ENCODE results near the gene ZDHHC5. TPM values are rescaled to one million over a fixed set of nuclear protein-coding genes. Genes with fewer than 3 reads are reported as not detected.

ZDHHC5 gene
- total and polyA plus RNA-seq, 2 of the 13 experiments (the other 11 are each of a cell fraction or from before 2014, with no cell fraction given), result 26.6 to 34.0 TPM

DNA sequence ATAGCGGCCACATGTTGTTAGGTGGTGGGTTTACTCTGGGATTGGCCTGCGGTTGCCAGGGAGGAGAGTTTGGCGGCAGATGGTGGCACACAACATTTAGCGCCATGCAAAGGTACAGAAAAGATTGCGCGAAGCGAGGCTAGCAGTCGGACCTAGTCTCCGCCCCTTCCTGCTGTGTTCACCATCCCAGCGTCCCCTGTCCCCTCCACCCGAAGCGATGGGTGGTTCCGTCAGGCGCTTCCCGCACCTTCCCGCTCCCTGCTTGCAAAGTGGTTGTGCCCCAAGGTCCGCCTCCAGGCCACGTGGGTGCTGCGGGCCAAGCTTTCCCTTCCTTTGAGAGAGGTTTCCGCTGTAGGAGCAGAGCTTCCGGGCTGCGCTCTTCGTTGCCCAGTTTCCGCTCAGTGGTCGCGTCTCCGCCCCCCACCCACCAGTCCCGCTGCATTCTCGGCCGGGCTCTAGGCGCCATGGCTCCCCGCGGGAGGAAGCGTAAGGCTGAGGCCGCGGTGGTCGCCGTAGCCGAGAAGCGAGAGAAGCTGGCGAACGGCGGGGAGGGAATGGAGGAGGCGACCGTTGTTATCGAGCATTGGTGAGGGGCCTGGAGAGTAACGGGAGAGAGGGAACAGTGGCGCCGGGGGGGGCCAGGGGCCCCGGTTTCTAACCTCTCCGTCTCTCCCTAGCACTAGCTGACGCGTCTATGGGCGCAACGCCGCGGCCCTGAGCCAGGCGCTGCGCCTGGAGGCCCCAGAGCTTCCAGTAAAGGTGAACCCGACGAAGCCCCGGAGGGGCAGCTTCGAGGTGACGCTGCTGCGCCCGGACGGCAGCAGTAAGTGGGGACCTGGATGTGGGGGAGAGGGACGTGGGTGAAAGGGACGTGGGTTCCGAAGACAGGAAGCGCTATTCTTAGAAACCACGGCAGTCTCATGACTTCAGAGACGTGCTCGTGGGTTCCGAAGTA lies 73.5 kb downstream of the ZDHHC5 start, which contains the start of gene SELENOH (continued):
- TF ChIP-seq, protein P1, sequence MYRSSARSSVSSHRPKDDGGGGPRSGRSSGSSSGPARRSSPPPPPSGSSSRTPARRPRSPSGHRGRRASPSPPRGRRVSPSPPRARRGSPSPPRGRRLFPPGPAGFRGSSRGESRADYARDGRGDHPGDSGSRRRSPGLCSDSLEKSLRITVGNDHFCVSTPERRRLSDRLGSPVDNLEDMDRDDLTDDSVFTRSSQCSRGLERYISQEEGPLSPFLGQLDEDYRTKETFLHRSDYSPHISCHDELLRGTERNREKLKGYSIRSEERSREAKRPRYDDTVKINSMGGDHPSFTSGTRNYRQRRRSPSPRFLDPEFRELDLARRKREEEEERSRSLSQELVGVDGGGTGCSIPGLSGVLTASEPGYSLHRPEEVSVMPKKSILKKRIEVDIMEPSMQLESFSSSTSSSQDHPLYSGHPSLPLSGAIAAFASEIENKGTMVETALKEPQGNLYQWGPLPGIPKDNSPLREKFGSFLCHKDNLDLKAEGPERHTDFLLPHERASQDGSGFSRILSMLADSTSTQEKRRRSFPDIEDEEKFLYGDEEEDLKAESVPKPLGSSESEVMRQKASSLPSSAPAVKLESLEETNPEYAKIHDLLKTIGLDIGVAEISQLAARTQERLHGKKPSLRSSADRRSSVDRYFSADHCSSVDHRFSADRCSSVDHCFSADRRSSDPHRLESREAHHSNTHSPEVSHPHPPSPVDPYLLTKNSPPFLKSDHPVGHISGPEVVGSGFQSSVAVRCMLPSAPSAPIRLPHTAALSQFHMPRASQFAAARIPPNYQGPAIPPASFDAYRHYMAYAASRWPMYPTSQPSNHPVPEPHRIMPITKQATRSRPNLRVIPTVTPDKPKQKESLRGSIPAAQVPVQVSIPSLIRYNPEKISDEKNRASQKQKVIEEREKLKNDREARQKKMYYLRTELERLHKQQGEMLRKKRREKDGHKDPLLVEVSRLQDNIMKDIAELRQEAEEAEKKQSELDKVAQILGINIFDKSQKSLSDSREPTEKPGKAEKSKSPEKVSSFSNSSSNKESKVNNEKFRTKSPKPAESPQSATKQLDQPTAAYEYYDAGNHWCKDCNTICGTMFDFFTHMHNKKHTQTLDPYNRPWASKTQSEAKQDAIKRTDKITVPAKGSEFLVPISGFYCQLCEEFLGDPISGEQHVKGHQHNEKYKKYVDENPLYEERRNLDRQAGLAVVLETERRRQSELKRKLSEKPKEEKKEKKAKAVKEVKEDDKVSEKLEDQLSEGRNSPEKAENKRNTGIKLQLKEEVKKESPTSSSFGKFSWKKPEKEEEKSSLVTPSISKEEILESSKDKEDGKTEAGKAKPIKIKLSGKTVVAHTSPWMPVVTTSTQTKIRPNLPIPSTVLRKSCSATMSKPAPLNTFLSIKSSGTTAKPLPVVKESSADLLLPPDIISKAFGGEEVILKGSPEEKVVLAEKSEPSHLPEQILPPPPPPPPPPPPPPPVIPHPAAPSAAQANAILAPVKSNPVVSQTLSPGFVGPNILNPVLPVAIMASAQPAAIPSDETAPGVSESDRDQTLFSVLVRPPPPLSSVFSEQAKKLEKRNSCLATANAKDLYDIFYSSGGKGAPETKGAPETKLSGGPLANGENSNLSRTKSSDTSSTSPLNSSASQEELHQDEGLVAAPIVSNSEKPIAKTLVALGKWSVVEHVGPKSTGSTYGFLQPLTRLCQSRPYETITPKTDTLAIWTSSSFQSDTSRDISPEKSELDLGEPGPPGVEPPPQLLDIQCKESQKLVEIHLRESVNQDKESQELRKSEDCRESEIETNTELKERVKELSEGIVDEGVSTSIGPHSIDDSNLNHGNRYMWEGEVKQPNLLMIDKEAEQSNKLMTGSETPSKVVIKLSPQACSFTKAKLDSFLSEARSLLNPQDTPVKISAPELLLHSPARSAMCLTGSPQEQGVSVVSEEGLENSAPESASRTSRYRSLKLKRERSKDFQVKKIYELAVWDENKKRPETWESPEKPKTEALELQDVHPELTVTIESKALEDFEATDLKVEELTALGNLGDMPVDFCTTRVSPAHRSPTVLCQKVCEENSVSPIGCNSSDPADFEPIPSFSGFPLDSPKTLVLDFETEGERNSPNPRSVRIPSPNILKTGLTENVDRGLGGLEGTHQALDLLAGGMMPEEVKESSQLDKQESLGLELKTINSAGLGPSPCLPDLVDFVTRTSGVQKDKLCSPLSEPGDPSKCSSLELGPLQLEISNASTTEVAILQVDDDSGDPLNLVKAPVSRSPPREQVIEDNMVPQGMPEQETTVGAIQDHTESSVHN (CRISPR knock-in tag; IDR thresholded peaks at IDR 0.05), result no peak
- TF ChIP-seq KDM1A (CRISPR knock-in tag; IDR thresholded peaks at IDR 0.05) (no peak), ZNF230 (CRISPR knock-in tag; IDR thresholded peaks at IDR 0.05) (no peak), ZNF136 (CRISPR knock-in tag; IDR thresholded peaks at IDR 0.05; ENCODE audit: low read depth) (0 out of 2 replicates have a peak, but pooled peaks have one; percentile 39), SATB2 (CRISPR knock-in tag; IDR thresholded peaks at IDR 0.05) (no peak), PITX1 (CRISPR knock-in tag; IDR thresholded peaks at IDR 0.05) (no peak), ARNT2 (CRISPR knock-in tag; IDR thresholded peaks at IDR 0.05; ENCODE audit: low read depth) (0 out of 2 replicates have a peak, but pooled peaks have one; percentile 15), TCF12 (IDR thresholded peaks at IDR 0.05) (no peak), TCF12 (CRISPR knock-in tag; IDR thresholded peaks at IDR 0.05) (no peak), ZNF883 (CRISPR knock-in tag; IDR thresholded peaks at IDR 0.05; ENCODE audit: not compliant biosample characterization) (peak; percentile 36), ZNF850 (CRISPR knock-in tag; conservative IDR thresholded peaks at IDR 0.05) (no peak)
- TF ChIP-seq, protein P2, sequence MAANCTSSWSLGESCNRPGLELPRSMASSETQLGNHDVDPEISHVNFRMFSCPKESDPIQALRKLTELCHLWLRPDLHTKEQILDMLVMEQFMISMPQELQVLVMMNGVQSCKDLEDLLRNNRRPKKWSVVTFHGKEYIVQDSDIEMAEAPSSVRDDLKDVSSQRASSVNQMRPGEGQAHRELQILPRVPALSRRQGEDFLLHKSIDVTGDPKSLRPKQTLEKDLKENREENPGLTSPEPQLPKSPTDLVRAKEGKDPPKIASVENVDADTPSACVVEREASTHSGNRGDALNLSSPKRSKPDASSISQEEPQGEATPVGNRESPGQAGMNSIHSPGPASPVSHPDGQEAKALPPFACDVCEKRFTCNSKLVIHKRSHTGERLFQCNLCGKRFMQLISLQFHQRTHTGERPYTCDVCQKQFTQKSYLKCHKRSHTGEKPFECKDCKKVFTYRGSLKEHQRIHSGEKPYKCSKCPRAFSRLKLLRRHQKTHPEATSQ (CRISPR knock-in tag; IDR thresholded peaks at IDR 0.05; ENCODE audit: borderline replicate concordance), result 0 out of 2 replicates have a peak, but pooled peaks have one; percentile 19
- TF ChIP-seq, protein P3, sequence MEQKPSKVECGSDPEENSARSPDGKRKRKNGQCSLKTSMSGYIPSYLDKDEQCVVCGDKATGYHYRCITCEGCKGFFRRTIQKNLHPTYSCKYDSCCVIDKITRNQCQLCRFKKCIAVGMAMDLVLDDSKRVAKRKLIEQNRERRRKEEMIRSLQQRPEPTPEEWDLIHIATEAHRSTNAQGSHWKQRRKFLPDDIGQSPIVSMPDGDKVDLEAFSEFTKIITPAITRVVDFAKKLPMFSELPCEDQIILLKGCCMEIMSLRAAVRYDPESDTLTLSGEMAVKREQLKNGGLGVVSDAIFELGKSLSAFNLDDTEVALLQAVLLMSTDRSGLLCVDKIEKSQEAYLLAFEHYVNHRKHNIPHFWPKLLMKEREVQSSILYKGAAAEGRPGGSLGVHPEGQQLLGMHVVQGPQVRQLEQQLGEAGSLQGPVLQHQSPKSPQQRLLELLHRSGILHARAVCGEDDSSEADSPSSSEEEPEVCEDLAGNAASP (CRISPR knock-in tag; IDR thresholded peaks at IDR 0.05; ENCODE audit: borderline replicate concordance), result no peak; the same call in 1 of the 2 replicates
